ENCODE data around the gene RHOT1. TPM values are rescaled to one million over a fixed set of nuclear protein-coding genes. Genes with fewer than 3 reads are reported as not detected.

RHOT1 gene
- polyA plus RNA-seq, 1 experiment: 27.4 TPM

GRCh38 chr17:32235588-32235987 lies 93.3 kb downstream of the RHOT1 start:
- DNase-seq (ENCODE audit: low read depth): no peak
- H3K4me3 ChIP-seq (ENCODE audit: low read depth, low read length): no peak overlapping the region
- no peak for TF ChIP-seq CTCF (IDR thresholded peaks at IDR 0.05; ENCODE audit: insufficient read depth, low read depth, low read length)
- ChIA-PET CTCF (no interaction called here), POLR2A (no interaction called here)
- H3K36me3 ChIP-seq (ENCODE audit: control insufficient read depth, insufficient read depth, low read length): no peaks in the 10 kb centered on the region
- H3K27me3 ChIP-seq (ENCODE audit: control insufficient read depth, insufficient read depth, low read length): no peaks in the 10 kb centered on the region

- DNase-seq (ENCODE audit: low read depth): no peak
- CTCF ChIA-PET: interaction anchor here (2.4 kb wide), 1 partner anchor 13 kb away, joined by 7 read pairs; no protein-coding TSS in a partner anchor
- no peak for TF ChIP-seq CTCF (IDR thresholded peaks at IDR 0.05; ENCODE audit: insufficient read depth, low read depth, low read length)
- POLR2A ChIA-PET: no interaction called here
- H3K36me3 ChIP-seq (ENCODE audit: control insufficient read depth, insufficient read depth, low read length): no peaks in the 10 kb centered on the region
- no peaks in the 10 kb centered on the region for H3K27me3 ChIP-seq (ENCODE audit: control insufficient read depth, insufficient read depth, low read length)
- H3K4me3 ChIP-seq (ENCODE audit: low read depth, low read length): no peak overlapping the region
Measured at GRCh38 chr17:32239456-32239855, 97.2 kb downstream of the RHOT1 start.

GRCh38 chr17:32240750-32241149 lies 98.4 kb downstream of the RHOT1 start:
- DNase-seq (ENCODE audit: low read depth): no peak
- no peak for TF ChIP-seq CTCF (IDR thresholded peaks at IDR 0.05; ENCODE audit: insufficient read depth, low read depth, low read length)
- ChIA-PET POLR2A (no interaction called here), CTCF (interaction anchor here (1.4 to 2.4 kb wide), 2 partner anchors 9 to 12 kb away, joined by 6 to 7 read pairs; no protein-coding TSS in a partner anchor)
- no peaks in the 10 kb centered on the region for H3K36me3 ChIP-seq (ENCODE audit: control insufficient read depth, insufficient read depth, low read length)
- no peak overlapping the region for H3K4me3 ChIP-seq (ENCODE audit: low read depth, low read length)
- no peaks in the 10 kb centered on the region for H3K27me3 ChIP-seq (ENCODE audit: control insufficient read depth, insufficient read depth, low read length)

GRCh38 chr17:32241640-32242039 lies 99.3 kb downstream of the RHOT1 start:
- no peak for TF ChIP-seq CTCF (IDR thresholded peaks at IDR 0.05; ENCODE audit: insufficient read depth, low read depth, low read length)
- no peak overlapping the region for H3K4me3 ChIP-seq (ENCODE audit: low read depth, low read length)
- no peak for DNase-seq (ENCODE audit: low read depth)
- ChIA-PET CTCF (interaction anchor here (0.9 to 2.4 kb wide), 3 partner anchors 8 to 14 kb away, joined by 3 to 7 read pairs (median 6); no protein-coding TSS in a partner anchor), POLR2A (no interaction called here)
- no peaks in the 10 kb centered on the region for H3K27me3 ChIP-seq (ENCODE audit: control insufficient read depth, insufficient read depth, low read length)
- H3K36me3 ChIP-seq (ENCODE audit: control insufficient read depth, insufficient read depth, low read length): no peaks in the 10 kb centered on the region

- no peak for DNase-seq (ENCODE audit: low read depth)
- ChIA-PET POLR2A (no interaction called here), CTCF (interaction anchor here (0.9 to 1.7 kb wide), 4 partner anchors 9 to 72 kb away, joined by 3 to 6 read pairs (median 4); no protein-coding TSS in a partner anchor)
- no peaks in the 10 kb centered on the region for H3K36me3 ChIP-seq (ENCODE audit: control insufficient read depth, insufficient read depth, low read length)
- H3K27me3 ChIP-seq (ENCODE audit: control insufficient read depth, insufficient read depth, low read length): no peaks in the 10 kb centered on the region
- TF ChIP-seq CTCF (IDR thresholded peaks at IDR 0.05; ENCODE audit: insufficient read depth, low read depth, low read length): no peak
- no peak overlapping the region for H3K4me3 ChIP-seq (ENCODE audit: low read depth, low read length)
Measured at GRCh38 chr17:32249475-32249874, 107.2 kb downstream of the RHOT1 start.

Measured in BJ (cell line).